RPMI7951 (cell line): Measurements from ENCODE around the gene OTOGL. TPM values are rescaled to one million over a fixed set of nuclear protein-coding genes. Genes with fewer than 3 reads are reported as not detected.
"Not testable (repeated sequence)": the region's sequence is repeated elsewhere in the genome, so short reads cannot be mapped to it uniquely, and the experiment has no call there.

Experiments
- DNase-seq: peaks from one replicate; pipeline ENCODE4 v3.0.0-alpha.2; 2012; ENCODE audit warnings: low read depth
- total RNA-seq: library from RNA; depleted of rRNA; stranded (reverse); fragments of >200 nt; shearing (Covaris generic); gene quantifications from 2 replicates; pipeline ENCODE4 v1.2.3, GENCODE V29; 2014

The OTOGL gene
- total RNA-seq, 1 experiment from 2014 or later = 0.48 TPM

DNA sequence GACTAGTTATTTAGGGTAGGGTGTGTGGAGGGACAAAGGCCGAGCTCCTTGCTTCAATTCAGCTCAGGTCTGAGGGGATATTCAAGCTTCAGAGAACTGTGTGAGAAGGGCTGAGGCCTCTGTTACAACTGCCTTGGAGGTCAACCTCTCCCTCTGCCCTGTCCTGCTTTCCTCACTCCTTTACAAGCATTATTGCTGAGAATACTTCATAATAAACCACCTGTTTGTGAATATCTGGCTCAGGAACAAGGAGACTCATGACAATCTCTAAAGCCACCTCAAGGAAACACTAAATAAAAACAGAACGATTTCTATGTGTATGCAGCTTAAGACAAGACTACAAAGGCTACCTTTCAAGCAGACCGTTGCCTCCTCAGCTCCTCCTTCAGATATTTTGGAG is 21.7 kb downstream of the OTOGL start:
- DNase-seq = no peak

- no peak for DNase-seq
Measured at GRCh38 chr12:80121661-80122060, 22.3 kb downstream of the OTOGL start.

- no peak for DNase-seq
Measured at GRCh38 chr12:80129895-80130530, 30.7 kb downstream of the OTOGL start.

GRCh38 chr12:80135624-80136023 is 36.3 kb downstream of the OTOGL start:
- DNase-seq = no peak

DNA sequence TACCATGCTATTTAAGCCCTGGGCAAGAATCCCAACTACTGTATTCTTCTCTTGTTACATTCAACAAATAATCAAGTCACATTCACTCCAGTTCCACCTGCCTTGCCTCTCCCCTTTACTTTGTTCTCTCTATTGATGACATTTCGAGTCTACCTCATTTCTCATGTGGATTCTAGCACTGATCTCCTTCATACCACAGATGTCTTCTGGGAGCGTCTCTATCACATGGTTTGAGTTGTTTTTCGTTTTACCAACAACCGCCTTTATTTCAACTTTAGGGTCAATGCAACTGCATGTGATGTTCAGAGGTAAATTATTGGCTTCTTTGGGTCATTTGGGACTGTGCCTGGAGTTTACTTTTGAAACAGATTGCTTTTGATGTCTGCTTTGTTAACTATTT is 40.7 kb downstream of the OTOGL start:
- DNase-seq = no peak

DNA sequence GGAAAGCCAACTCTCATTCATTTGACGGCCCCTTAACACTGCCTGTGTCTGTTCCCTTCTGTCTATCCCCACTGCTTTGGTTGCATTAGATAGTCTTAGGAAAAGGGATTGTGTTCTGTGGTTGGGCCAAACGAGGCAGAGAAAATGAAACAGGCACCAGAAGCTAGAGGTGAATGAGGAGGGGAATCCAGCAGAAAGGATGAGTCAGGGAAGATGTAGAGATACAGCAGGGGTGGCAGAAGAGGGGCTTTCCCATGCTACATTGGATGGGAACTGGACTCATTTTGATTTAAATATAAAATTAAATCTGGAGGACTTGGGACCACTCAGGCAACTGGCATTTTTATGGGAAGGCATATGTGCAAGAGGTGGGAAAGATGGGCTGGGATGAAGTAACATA is 43.3 kb downstream of the OTOGL start:
- peak; percentile 33 for DNase-seq

DNA sequence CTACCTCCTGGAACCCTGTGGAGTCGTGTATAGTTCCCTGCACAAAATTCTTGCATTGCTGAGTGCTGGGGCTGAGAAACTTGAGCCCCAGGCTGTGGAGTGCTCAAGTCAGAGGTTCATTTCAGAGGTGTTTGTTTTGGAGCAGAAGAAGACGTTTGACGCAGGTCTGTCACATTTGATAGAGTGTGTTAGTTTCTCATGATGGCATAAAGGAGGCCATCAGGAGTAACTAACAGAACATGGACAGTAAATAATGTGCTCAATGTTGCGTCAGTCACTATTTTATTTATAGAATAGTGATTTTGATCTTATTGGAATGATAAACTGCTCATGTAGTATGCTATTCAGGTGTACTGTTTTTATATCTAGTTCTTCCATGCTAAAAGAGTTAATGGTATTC is 44.2 kb downstream of the OTOGL start:
- DNase-seq = no peak

- DNase-seq = not testable (repeated sequence)
Measured at GRCh38 chr12:80149547-80150313, 50.4 kb downstream of the OTOGL start.

- DNase-seq = no peak
Measured at GRCh38 chr12:80151131-80151530, 51.8 kb downstream of the OTOGL start.

GRCh38 chr12:80154261-80154660 is 54.9 kb downstream of the OTOGL start:
- DNase-seq = peak; percentile 59

DNA sequence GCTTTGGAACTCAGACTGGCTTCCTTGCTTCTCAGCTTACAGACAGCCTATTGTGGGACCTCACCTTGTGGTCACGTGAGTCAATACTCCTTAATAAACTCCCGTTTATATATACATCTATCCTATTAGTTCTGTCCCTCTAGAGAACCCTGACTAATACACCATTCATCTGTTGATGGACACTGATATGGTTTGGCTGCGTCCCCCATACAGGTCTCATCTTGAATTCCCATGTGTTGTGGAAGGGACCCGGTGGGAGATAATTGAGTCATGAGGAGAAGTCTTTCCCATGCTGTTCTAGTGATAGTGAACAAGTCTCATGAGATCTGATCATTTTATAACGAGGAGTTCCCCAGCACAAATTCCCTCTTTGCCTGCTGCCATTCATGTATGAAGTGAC is 57.0 kb downstream of the OTOGL start:
- DNase-seq = no peak

GRCh38 chr12:80157645-80158044 is 58.3 kb downstream of the OTOGL start:
- peak; percentile 24 for DNase-seq

DNA sequence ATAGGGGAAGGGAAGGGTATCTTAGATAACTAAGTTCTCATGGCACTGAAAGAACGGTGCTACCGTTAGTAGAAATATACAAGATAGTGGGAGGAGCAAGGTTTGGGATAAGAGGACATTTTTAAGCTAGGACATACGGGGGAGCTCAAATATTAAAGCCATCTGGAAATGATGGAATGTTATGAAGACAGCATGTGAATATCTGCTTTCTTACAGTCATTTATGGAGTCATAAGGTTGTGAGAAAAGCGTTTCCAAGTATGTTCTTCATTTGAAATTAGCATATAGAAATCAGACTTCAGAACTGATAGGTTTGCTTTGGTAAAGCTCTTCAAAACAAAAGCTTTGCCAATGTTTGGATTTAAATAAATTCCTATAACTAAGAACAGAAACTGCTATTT is 62.3 kb downstream of the OTOGL start:
- no peak for DNase-seq

GRCh38 chr12:80162177-80162576 is 62.8 kb downstream of the OTOGL start:
- no peak for DNase-seq

DNA sequence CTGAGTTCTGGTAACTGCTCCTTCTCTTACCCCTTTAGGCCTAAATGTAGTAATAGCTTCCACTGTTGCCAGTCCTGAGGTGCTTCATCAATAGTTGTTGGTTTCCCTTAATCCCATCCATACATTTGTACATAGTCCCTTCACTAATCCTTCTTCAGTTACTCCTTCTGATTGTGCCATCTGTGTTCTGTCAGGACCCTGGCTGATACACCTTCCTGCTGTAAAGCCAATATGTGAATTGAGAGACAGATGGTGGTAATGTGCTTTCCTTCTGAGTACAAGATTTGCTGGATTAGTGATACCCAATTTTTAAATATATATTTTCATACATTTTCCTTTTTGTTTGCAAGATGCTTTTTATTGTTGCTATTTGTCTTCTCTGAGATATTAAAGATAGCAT is 66.4 kb downstream of the OTOGL start:
- DNase-seq = no peak

DNA sequence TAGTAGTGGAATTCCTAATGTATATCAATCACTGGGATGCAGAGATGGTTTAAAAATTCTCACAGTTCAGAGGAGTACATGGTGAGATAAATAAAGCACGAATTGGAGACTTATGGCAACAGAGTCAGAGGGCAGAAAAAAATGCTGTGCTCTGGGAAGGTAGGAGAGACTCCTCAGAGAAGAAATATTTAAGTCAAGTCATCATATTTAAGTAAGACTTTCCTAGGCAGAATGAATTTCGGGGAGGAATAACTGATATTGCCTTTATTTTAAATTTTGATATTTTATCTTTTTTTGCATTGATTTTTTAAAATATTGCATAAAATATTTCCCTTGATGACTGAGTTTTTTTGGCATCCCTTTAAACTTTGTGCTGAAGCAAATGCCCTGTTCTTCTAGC is 67.4 kb downstream of the OTOGL start:
- DNase-seq = no peak

- DNase-seq = no peak
Measured at GRCh38 chr12:80168936-80169335, 69.6 kb downstream of the OTOGL start.

DNA sequence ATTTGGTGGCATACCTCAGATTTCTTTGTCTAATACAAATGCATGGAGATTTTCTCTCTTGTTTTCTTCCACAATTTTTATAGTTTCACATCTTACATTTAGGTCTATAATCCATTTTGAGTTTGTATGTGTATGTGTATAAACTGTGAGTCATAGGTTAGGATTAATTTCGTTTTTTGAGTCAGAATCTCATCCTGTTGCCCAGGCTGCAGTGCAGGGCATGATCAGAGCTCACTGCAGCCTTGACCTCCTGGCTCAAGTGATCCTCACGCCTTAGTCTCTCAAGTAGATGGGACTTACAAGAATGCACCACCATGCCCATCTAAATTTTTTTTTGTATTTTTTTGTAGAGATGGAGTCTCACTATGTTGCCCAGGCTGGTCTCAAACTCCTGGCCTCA is 71.6 kb downstream of the OTOGL start:
- no peak for DNase-seq

DNA sequence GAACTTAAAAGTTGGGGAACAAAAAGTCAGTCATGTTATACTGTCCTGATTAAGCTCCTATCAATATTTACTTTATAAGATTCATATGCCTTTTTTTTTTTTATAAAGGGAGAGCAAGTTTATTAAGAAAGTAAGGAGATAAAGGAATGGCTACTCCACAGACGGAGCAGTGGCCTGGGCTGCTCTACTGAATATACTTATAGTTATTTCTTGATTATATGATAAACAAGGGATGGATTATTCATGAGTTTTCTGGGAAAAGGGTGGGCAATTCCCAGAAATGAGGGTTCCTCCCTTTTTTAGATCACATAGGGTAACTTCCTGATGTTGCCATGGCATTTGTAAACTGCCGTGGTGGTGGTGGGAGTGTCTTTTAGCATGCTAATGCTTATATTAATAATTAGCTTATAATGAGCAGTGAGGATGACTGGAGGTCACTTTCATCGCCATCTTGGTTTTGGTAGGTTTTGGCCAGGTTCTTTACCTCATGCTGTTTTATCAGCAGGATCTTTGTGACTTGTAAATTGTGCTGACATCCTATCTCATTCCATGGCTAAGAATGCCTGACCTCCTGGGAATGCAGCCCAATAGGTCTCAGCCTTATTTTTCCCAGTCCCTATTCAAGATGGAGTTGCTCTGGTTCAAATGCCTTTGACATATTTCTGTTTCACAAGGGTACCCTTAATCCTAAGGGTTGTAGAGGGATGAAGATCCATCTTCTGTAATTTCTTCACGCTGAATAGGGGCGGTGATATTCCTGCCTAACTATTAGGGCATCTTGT is 73.9 kb downstream of the OTOGL start:
- no peak for DNase-seq

GRCh38 chr12:80175307-80175930 is 76.1 kb downstream of the OTOGL start:
- no peak for DNase-seq

GRCh38 chr12:80176706-80177105 is 77.4 kb downstream of the OTOGL start:
- no peak for DNase-seq

GRCh38 chr12:80178846-80179245 is 79.5 kb downstream of the OTOGL start:
- no peak for DNase-seq
